Lower leg skin (tissue), 3 donors: ENCODE results near the gene RTL3.

ENCODE experiments used
- CTCF ChIP-seq, 3 donors: fragments of 450-650 bp; IDR thresholded peaks; one replicate each; pipeline ENCODE4 v1.5.1; 2016; ENCODE audit warnings: antibody characterized with exemption in 3 of 3, mild to moderate bottlenecking in 3 of 3, moderate library complexity in 2 of 3
- POLR2A ChIP-seq, 2 donors: fragments of 450-650 bp; IDR thresholded peaks; one replicate each; pipeline ENCODE4 v1.6.1; 2016 to 2017; ENCODE audit warnings: antibody characterized with exemption in 2 of 2, mild to moderate bottlenecking in 1 of 2, moderate library complexity in 1 of 2

DNA sequence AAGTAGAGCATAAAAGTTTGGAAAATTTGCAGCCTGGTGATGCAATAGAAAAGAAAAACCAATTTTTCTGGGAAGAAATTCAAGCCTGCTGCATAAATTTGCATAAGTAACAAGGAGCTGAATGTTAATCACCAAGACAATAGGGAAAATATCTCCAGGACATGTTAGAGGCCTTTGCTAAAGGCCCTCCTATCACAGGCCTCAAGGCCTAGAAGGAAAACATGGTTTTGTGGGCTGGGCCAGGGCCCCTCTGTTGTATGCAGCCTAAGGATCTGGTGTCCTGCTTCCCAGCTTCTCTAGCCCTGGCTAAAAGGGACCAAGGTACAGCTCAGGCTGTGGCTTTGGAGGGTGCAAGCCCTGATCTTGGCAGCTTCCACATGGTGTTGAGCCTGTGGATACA, 6.2 kb upstream of the RTL3 start:
- no peak for TF ChIP-seq CTCF (IDR thresholded peaks at IDR 0.05)
- TF ChIP-seq POLR2A (IDR thresholded peaks at IDR 0.05): no peak
